ENCODE data around the gene LRRC28. TPM values are rescaled to one million over a fixed set of nuclear protein-coding genes. Genes with fewer than 3 reads are reported as not detected.

Gene LRRC28
- total and polyA plus RNA-seq, 2 of the 4 experiments (the other 2 are of a cell fraction), result 12.7 to 21.1 TPM

- no TSS peak for BruUV-seq (replicated peaks)
Observed at GRCh38 chr15:99306694-99307338, 55.5 kb downstream of the LRRC28 start.

More at GRCh38 chr15:99306694-99307338, 55.5 kb downstream of the LRRC28 start:
- in situ Hi-C loops (cut with MboI; ENCODE audit: low sequenced_read_pairs), result no loop called here
- H2AK9ac ChIP-seq (replicated peaks; ENCODE audit: low read depth, low read length, poor library complexity), result peak overlapping the region; percentile 45
- H4K20me1 ChIP-seq (ENCODE audit: insufficient read depth, low read length), result no peaks in the 10 kb centered on the region
- no peaks in the 10 kb centered on the region for H3K9me3 ChIP-seq (ENCODE audit: control insufficient read depth, insufficient read depth, low read length)
- no peaks in the 10 kb centered on the region; a peak in 1 of 4 replicates for H3K79me1 ChIP-seq (ENCODE audit: low read depth in 1 of 2, low read length in 2 of 2)
- peak overlapping the region; percentile 5 to 69; a peak in 1 of 4 replicates for H4K8ac ChIP-seq (ENCODE audit: low read depth in 2 of 2, low read length in 2 of 2)
- no peak overlapping the region for H3K9ac ChIP-seq (ENCODE audit: low read depth, low read length)
- peak overlapping the region; percentile 16 for H3K18ac ChIP-seq (ENCODE audit: low read depth, low read length)
- H3K4ac ChIP-seq (ENCODE audit: low read depth, low read length), result peak overlapping the region; percentile 92
- DNase-seq (peak; percentile 8), ATAC-seq (ENCODE audit: low read depth) (peak; percentile 21; the same call in 1 of the 2 replicates)
- dilution Hi-C loops (cut with HindIII; ENCODE audit: low sequenced_read_pairs, unreplicated experiment), result no loop called here
- peak overlapping the region; percentile 83 for H2AFZ ChIP-seq (replicated peaks; ENCODE audit: low read length, poor library complexity)
- peaks cover 4% of the 10 kb centered on the region; the same call in 1 of the 2 replicates for H3K9me1 ChIP-seq (ENCODE audit: insufficient read depth, low read length)
- peak overlapping the region; percentile 6 for H4K5ac ChIP-seq (ENCODE audit: low read depth, low read length)
- CTCF ChIA-PET, result no interaction called here
- H2BK120ac ChIP-seq (ENCODE audit: low read depth, low read length), result peak overlapping the region; percentile 96
- H3K27ac ChIP-seq (ENCODE audit: insufficient read depth, low read length), result peak overlapping the region; percentile 23; the same call in 1 of the 2 replicates
- peak overlapping the region; percentile 44 for H3K4me2 ChIP-seq (ENCODE audit: low read depth, low read length)
- H3K14ac ChIP-seq (replicated peaks; ENCODE audit: low read depth, low read length), result peak overlapping the region; percentile 67
- peak overlapping the region; percentile 54; the same call in 1 of the 2 replicates for H4K91ac ChIP-seq (ENCODE audit: insufficient read depth, low read depth, low read length)
- peak overlapping the region; percentile 88 for H2BK20ac ChIP-seq (ENCODE audit: low read depth, low read length)
- peak overlapping the region; percentile 39; the same call in 2 of the 3 replicates for H2BK15ac ChIP-seq (ENCODE audit: low read depth, low read length)
- peak overlapping the region; percentile 2 for H2BK5ac ChIP-seq (ENCODE audit: low read depth, low read length, poor library complexity, severe bottlenecking)
- no peaks in the 10 kb centered on the region for H3K36me3 ChIP-seq (ENCODE audit: control insufficient read depth, insufficient read depth, low read length)
- TF ChIP-seq POLR2A (IDR thresholded peaks at IDR 0.05; ENCODE audit: low read depth, low read length) (no peak), RFX5 (IDR thresholded peaks at IDR 0.05; ENCODE audit: low read depth, low read length) (no peak), CEBPB (IDR thresholded peaks at IDR 0.05; ENCODE audit: low read depth, low read length) (no peak)
- no peak overlapping the region for H3K4me3 ChIP-seq (ENCODE audit: insufficient read depth, low read depth, low read length)
- no peaks in the 10 kb centered on the region for H3K27me3 ChIP-seq (ENCODE audit: control insufficient read depth, insufficient read depth, low read length)
- peak overlapping the region; percentile 89; the same call in 1 of the 2 replicates for H3K23ac ChIP-seq (ENCODE audit: low read depth, low read length)
- POLR2A ChIA-PET (ENCODE audit: unreplicated experiment), result no interaction called here
- H3K4me1 ChIP-seq (ENCODE audit: control insufficient read depth, insufficient read depth, low read length), result peaks cover 5% of the 10 kb centered on the region
- peak overlapping the region; percentile 87; the same call in 1 of the 2 replicates for H2AK5ac ChIP-seq (ENCODE audit: low read depth, low read length)
- 18% methylated on average over 3 of the region's 8 CpGs; no CpG with 5 or more reads in 1 of the 2 experiments for WGBS, 2 experiments (ENCODE audit: extremely low coverage in 2 of 2, insufficient read length in 1 of 2)
- no peak overlapping the region for H3K56ac ChIP-seq (ENCODE audit: extremely low read depth, insufficient read depth, low read length)
- intact Hi-C loops (cut with micrococcal nuclease), result loop anchor here (5.0 kb wide), 1 partner anchor 65 kb away; no protein-coding TSS in a partner anchor
